ENCODE results near the gene TCF7L2. TPM values are rescaled to one million over a fixed set of nuclear protein-coding genes. Genes with fewer than 3 reads are reported as not detected.
"Not testable (repeated sequence)": the region's sequence is repeated elsewhere in the genome, so short reads cannot be mapped to it uniquely, and the experiment has no call there.

The TCF7L2 gene
- total and polyA plus RNA-seq, 2 donors = 1.4 to 11.1 TPM

DNA sequence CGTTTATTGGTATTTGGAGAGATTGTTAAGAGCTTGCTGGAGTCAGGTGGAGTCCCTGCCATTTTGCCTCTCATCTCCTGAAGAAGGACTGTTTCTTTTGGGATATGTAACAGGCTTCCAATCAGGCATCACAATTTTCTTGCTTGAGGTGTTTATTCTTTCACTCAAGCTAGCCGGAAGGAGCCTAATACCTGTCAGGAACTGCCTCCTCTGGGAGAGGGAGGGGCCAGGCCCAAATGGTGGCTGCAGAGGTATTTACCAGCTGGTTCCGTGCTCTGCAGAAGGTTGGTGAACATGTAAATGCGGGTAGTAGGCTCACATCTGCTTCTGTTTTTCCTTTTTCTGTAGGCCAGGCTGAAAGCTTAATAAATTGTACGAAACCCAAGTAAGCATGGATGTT lies 114.0 kb downstream of the TCF7L2 start:
- no peak overlapping the region for H3K27ac ChIP-seq (ENCODE audit: low read depth in 1 of 2, low read length in 1 of 2)
- 94% methylated on average over 5 of the region's 5 CpGs for WGBS

GRCh38 chr10:113066120-113066519 lies 116.1 kb downstream of the TCF7L2 start:
- not testable (repeated sequence) for H3K9me3 ChIP-seq (ENCODE audit: control insufficient read depth in 2 of 2, insufficient read depth in 1 of 2, low read length in 1 of 2); H3K27me3 ChIP-seq (ENCODE audit: control insufficient read depth in 2 of 2, insufficient read depth in 1 of 2, low read length in 1 of 2); H3K4me1 ChIP-seq (ENCODE audit: control insufficient read depth in 2 of 2, insufficient read depth in 2 of 2, low read length in 2 of 2); H3K36me3 ChIP-seq (ENCODE audit: control insufficient read depth in 2 of 2, insufficient read depth in 2 of 2, low read length in 1 of 2); H3K4me3 ChIP-seq (ENCODE audit: low read length in 2 of 2); DNase-seq (ENCODE audit: low read depth in 6 of 9, low spot score in 9 of 9); H3K27ac ChIP-seq (ENCODE audit: low read depth in 1 of 2, low read length in 1 of 2)
- 98% methylated on average over 8 of the region's 8 CpGs for WGBS

More for the DNA sequence above, 114.0 kb downstream of the TCF7L2 start:
- H3K9me3 ChIP-seq (ENCODE audit: control insufficient read depth in 2 of 2, insufficient read depth in 1 of 2, low read length in 1 of 2) = no peaks in the 10 kb centered on the region
- no peaks in the 10 kb centered on the region for H3K27me3 ChIP-seq (ENCODE audit: control insufficient read depth in 2 of 2, insufficient read depth in 1 of 2, low read length in 1 of 2)
- H3K4me1 ChIP-seq (ENCODE audit: control insufficient read depth in 2 of 2, insufficient read depth in 2 of 2, low read length in 2 of 2) = peaks cover 15 to 22% of the 10 kb centered on the region in 2 donors
- DNase-seq (ENCODE audit: low read depth in 6 of 9, low spot score in 9 of 9) = no peak
- H3K4me3 ChIP-seq (ENCODE audit: low read length in 2 of 2) = no peak overlapping the region
- peaks cover 0 to 2% of the 10 kb centered on the region in 2 donors for H3K36me3 ChIP-seq (ENCODE audit: control insufficient read depth in 2 of 2, insufficient read depth in 2 of 2, low read length in 1 of 2)

GRCh38 chr10:113066561-113067312 lies 116.7 kb downstream of the TCF7L2 start:
- Histone ChIP-seq H3K4me3 (ENCODE audit: low read length in 2 of 2) (no peak overlapping the region), H3K36me3 (ENCODE audit: control insufficient read depth in 2 of 2, insufficient read depth in 2 of 2, low read length in 1 of 2) (peaks cover 0 to 2% of the 10 kb centered on the region in 2 donors), H3K9me3 (ENCODE audit: control insufficient read depth in 2 of 2, insufficient read depth in 1 of 2, low read length in 1 of 2) (no peaks in the 10 kb centered on the region), H3K27ac (ENCODE audit: low read depth in 1 of 2, low read length in 1 of 2) (no peak overlapping the region), H3K4me1 (ENCODE audit: control insufficient read depth in 2 of 2, insufficient read depth in 2 of 2, low read length in 2 of 2) (peaks cover 0 to 6% of the 10 kb centered on the region in 2 donors), H3K27me3 (ENCODE audit: control insufficient read depth in 2 of 2, insufficient read depth in 1 of 2, low read length in 1 of 2) (no peaks in the 10 kb centered on the region)
- 98% methylated on average over 6 of the region's 6 CpGs for WGBS
- DNase-seq (ENCODE audit: low read depth in 6 of 9, low spot score in 9 of 9) = no peak

- WGBS = 95% methylated on average over 4 of the region's 4 CpGs
- no peaks in the 10 kb centered on the region for H3K27me3 ChIP-seq (ENCODE audit: control insufficient read depth in 2 of 2, insufficient read depth in 1 of 2, low read length in 1 of 2)
- no peak for DNase-seq (ENCODE audit: low read depth in 6 of 9, low spot score in 9 of 9)
- H3K4me3 ChIP-seq (ENCODE audit: low read length in 2 of 2) = no peak overlapping the region
- peaks cover 0 to 6% of the 10 kb centered on the region in 2 donors for H3K4me1 ChIP-seq (ENCODE audit: control insufficient read depth in 2 of 2, insufficient read depth in 2 of 2, low read length in 2 of 2)
- no peak overlapping the region for H3K27ac ChIP-seq (ENCODE audit: low read depth in 1 of 2, low read length in 1 of 2)
- H3K36me3 ChIP-seq (ENCODE audit: control insufficient read depth in 2 of 2, insufficient read depth in 2 of 2, low read length in 1 of 2) = peaks cover 0 to 2% of the 10 kb centered on the region in 2 donors
- H3K9me3 ChIP-seq (ENCODE audit: control insufficient read depth in 2 of 2, insufficient read depth in 1 of 2, low read length in 1 of 2) = no peaks in the 10 kb centered on the region
Observed at GRCh38 chr10:113067501-113067900, 117.5 kb downstream of the TCF7L2 start.

DNA sequence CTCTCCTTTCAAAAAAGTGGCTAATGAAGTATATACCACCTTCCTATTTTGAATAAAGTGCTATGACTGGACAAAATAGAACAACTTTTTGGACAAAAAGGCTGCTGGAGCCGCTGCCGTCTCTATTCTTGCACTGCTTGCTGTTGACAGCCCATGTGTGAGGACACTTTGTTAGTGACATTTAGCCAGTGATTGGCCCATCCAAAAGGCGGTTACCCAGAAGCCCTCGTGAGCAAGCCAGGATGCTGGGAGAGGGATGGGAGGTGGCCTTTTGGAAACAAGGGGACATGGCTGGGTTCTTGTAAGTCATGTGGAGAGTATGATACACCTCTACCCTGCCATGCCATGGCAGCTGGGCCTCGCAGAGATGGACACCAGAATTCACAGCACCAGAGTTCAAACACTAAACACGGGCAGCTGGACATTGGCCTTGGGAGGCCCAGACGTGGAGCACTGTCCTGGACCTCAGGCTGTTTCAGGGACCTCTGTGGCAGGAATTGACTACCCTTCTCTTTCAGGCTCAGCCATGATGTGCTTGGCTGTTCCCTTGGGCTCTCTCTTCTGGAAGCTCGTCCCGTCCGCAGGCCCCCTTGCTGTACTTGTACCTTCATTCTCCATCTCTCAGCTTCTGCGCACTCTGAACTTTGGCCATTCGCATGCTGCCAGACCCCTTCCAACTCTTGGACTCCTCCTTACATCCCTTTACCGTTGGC lies 118.3 kb downstream of the TCF7L2 start:
- H3K27me3 ChIP-seq (ENCODE audit: control insufficient read depth in 2 of 2, insufficient read depth in 1 of 2, low read length in 1 of 2) = no peaks in the 10 kb centered on the region
- H3K36me3 ChIP-seq (ENCODE audit: control insufficient read depth in 2 of 2, insufficient read depth in 2 of 2, low read length in 1 of 2) = peaks cover 0 to 2% of the 10 kb centered on the region in 2 donors
- DNase-seq (ENCODE audit: low read depth in 6 of 9, low spot score in 9 of 9) = no peak
- no peak overlapping the region for H3K4me3 ChIP-seq (ENCODE audit: low read length in 2 of 2)
- H3K27ac ChIP-seq (ENCODE audit: low read depth in 1 of 2, low read length in 1 of 2) = no peak overlapping the region
- no peaks in the 10 kb centered on the region for H3K9me3 ChIP-seq (ENCODE audit: control insufficient read depth in 2 of 2, insufficient read depth in 1 of 2, low read length in 1 of 2)
- peaks cover 0 to 6% of the 10 kb centered on the region in 2 donors for H3K4me1 ChIP-seq (ENCODE audit: control insufficient read depth in 2 of 2, insufficient read depth in 2 of 2, low read length in 2 of 2)
- 98% methylated on average over 13 of the region's 13 CpGs for WGBS

DNA sequence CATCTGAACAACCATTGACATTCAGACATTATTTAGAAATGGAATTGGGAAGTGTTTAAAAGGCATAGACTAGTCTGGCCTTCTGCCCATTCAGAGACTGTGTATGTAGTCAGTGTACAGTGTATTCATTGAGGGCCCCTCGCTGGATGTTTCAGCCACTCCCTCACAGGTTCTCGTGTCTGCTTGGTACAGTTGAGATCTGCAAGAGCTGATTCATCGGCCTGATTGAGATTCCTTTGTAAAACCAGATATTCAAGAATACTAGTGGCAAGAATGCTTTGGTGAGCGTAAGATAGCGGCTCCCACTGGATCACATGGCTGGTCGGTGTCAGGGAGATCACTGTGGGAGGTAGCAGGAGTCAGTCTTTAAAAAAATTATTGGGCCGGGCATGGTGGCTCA lies 119.5 kb downstream of the TCF7L2 start:
- DNase-seq (ENCODE audit: low read depth in 6 of 9, low spot score in 9 of 9) = no peak
- Histone ChIP-seq H3K27ac (ENCODE audit: low read depth in 1 of 2, low read length in 1 of 2) (no peak overlapping the region), H3K4me3 (ENCODE audit: low read length in 2 of 2) (no peak overlapping the region), H3K4me1 (ENCODE audit: control insufficient read depth in 2 of 2, insufficient read depth in 2 of 2, low read length in 2 of 2) (peaks cover 0 to 6% of the 10 kb centered on the region in 2 donors), H3K27me3 (ENCODE audit: control insufficient read depth in 2 of 2, insufficient read depth in 1 of 2, low read length in 1 of 2) (no peaks in the 10 kb centered on the region), H3K36me3 (ENCODE audit: control insufficient read depth in 2 of 2, insufficient read depth in 2 of 2, low read length in 1 of 2) (peaks cover 0 to 2% of the 10 kb centered on the region in 2 donors), H3K9me3 (ENCODE audit: control insufficient read depth in 2 of 2, insufficient read depth in 1 of 2, low read length in 1 of 2) (no peaks in the 10 kb centered on the region)
- WGBS = 98% methylated on average over 7 of the region's 7 CpGs

DNA sequence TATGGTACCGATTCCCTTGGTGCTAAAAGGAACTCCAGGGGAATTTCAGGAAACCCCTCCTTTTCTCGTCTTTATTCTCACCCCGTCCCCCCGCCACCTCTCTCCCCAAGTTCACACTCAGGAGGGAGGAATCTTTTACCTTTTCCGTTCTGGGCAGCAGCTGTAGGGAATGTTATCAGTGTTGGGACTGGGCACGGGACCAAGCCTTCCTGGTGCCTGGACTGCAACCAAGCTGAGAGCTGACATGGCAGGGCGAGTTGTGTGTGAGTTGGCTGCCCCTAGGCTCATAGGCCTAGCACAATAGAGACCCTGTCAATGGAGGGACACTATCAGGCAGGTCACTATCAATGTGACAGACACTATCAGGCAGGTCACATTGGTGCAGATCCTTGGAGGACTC lies 121.4 kb downstream of the TCF7L2 start:
- H3K4me3 ChIP-seq (ENCODE audit: low read length in 2 of 2) = no peak overlapping the region
- no peak overlapping the region for H3K27ac ChIP-seq (ENCODE audit: low read depth in 1 of 2, low read length in 1 of 2)
- no peaks in the 10 kb centered on the region for H3K36me3 ChIP-seq (ENCODE audit: control insufficient read depth in 2 of 2, insufficient read depth in 2 of 2, low read length in 1 of 2)
- H3K4me1 ChIP-seq (ENCODE audit: control insufficient read depth in 2 of 2, insufficient read depth in 2 of 2, low read length in 2 of 2) = peaks cover 0 to 6% of the 10 kb centered on the region in 2 donors
- no peaks in the 10 kb centered on the region for H3K27me3 ChIP-seq (ENCODE audit: control insufficient read depth in 2 of 2, insufficient read depth in 1 of 2, low read length in 1 of 2)
- H3K9me3 ChIP-seq (ENCODE audit: control insufficient read depth in 2 of 2, insufficient read depth in 1 of 2, low read length in 1 of 2) = no peaks in the 10 kb centered on the region
- 92% methylated on average over 7 of the region's 7 CpGs for WGBS
- DNase-seq (ENCODE audit: low read depth in 6 of 9, low spot score in 9 of 9) = no peak

DNA sequence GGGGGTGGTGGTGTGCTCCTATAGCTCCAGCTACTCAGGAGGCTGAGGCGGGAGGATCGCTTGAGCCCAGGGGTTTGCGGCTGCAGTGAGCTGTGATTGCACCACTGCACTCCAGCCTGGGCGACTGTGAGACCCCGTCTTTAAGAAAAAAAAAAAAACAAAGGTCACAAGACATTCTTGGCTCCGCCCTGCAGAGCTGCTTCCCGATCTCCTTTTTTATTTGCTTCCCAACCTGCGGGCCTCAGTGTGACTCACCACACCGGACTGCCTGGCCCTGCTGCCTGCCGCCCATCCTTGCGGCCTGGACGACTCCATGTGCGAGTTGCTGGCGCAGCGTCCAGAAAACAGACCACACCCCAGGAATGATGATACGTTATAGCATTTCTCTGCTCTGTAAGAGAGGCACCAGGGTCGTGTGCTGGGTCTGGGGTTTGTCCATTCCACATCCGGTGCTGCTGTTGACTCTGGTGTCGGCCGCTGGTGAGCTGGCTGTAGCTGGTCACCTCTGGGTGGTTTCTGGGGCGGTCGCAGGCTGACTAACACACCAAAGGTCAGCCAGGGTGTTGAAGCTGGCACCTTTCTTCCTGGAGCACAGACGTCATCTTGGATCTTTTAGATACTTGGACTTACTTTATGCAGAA lies 123.6 kb downstream of the TCF7L2 start:
- Histone ChIP-seq H3K27me3 (ENCODE audit: control insufficient read depth in 2 of 2, insufficient read depth in 1 of 2, low read length in 1 of 2) (no peaks in the 10 kb centered on the region), H3K4me1 (ENCODE audit: control insufficient read depth in 2 of 2, insufficient read depth in 2 of 2, low read length in 2 of 2) (peaks cover 0 to 6% of the 10 kb centered on the region in 2 donors), H3K27ac (ENCODE audit: low read depth in 1 of 2, low read length in 1 of 2) (no peak overlapping the region), H3K4me3 (ENCODE audit: low read length in 2 of 2) (no peak overlapping the region), H3K36me3 (ENCODE audit: control insufficient read depth in 2 of 2, insufficient read depth in 2 of 2, low read length in 1 of 2) (no peaks in the 10 kb centered on the region), H3K9me3 (ENCODE audit: control insufficient read depth in 2 of 2, insufficient read depth in 1 of 2, low read length in 1 of 2) (no peaks in the 10 kb centered on the region)
- WGBS = 96% methylated on average over 23 of the region's 23 CpGs
- no peak for DNase-seq (ENCODE audit: low read depth in 6 of 9, low spot score in 9 of 9)

DNA sequence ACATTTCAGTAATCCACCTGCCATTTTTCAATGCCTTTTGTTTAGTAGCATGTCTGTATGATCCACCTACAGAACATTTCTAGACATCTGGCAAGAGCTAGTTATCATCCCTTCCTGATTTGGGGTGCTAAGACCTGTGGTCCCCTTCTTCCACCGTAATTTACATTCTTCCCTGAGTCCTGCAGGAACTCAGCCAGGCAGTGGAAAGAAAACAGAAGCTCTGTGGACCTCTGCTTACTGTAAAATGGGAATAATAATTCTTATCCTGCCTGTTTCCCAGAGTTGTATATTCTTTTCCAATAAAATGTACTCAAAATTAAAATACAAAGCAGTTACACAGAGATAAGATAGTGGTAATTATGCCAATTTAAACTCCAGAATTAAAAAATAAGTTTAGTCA lies 126.9 kb downstream of the TCF7L2 start:
- DNase-seq (ENCODE audit: low read depth in 6 of 9, low spot score in 9 of 9) = no peak
- Histone ChIP-seq H3K27me3 (ENCODE audit: control insufficient read depth in 2 of 2, insufficient read depth in 1 of 2, low read length in 1 of 2) (no peaks in the 10 kb centered on the region), H3K4me3 (ENCODE audit: low read length in 2 of 2) (no peak overlapping the region), H3K4me1 (ENCODE audit: control insufficient read depth in 2 of 2, insufficient read depth in 2 of 2, low read length in 2 of 2) (no peaks in the 10 kb centered on the region), H3K9me3 (ENCODE audit: control insufficient read depth in 2 of 2, insufficient read depth in 1 of 2, low read length in 1 of 2) (no peaks in the 10 kb centered on the region), H3K36me3 (ENCODE audit: control insufficient read depth in 2 of 2, insufficient read depth in 2 of 2, low read length in 1 of 2) (no peaks in the 10 kb centered on the region), H3K27ac (ENCODE audit: low read depth in 1 of 2, low read length in 1 of 2) (no peak overlapping the region)
- WGBS = 93% methylated on average over 1 of the region's 1 CpG
